Activated naive CD8-positive, alpha-beta T cell (primary cell): ENCODE data around the gene PTPN9.
"Not testable (repeated sequence)": the region's sequence is repeated elsewhere in the genome, so short reads cannot be mapped to it uniquely, and the experiment has no call there.

ENCODE experiments used
- H3K27ac Mint-ChIP-seq: one replicate; pipeline ENCODE4 v1.8.0; 2021; ENCODE audit warnings: mixed read lengths
- H3K27me3 Mint-ChIP-seq: one replicate; pipeline ENCODE4 v1.8.0; 2021; ENCODE audit warnings: mixed read lengths
- H3K36me3 Mint-ChIP-seq: one replicate; pipeline ENCODE4 v1.8.0; 2021; ENCODE audit warnings: mixed read lengths
- H3K4me1 Mint-ChIP-seq: one replicate; pipeline ENCODE4 v1.8.0; 2021; ENCODE audit warnings: low read depth, mixed read lengths
- H3K4me3 Mint-ChIP-seq: one replicate; pipeline ENCODE4 v1.8.0; 2021; ENCODE audit warnings: mild to moderate bottlenecking, mixed read lengths
- H3K9me3 Mint-ChIP-seq: one replicate; pipeline ENCODE4 v1.8.0; 2021; ENCODE audit warnings: low read depth, mixed read lengths

The PTPN9 gene

DNA sequence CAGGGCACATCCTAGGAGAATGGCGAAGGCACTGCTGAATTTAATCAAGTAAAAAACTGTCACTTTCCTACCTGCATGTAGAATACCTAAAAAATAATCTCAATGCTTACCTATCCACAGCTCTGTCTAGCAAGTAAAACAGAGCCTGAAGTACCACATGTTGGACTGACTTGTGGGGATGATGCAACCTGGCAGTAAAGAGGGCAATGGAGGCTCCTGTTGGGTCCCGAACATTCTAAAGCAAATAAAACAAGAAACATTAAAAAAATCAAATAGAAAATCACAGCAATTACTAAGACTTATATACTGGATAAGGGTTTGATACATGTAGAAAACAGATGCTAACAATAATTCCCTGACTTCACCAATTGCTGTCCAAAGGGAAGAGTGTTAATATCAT, 56.1 kb downstream of the PTPN9 start:
- Mint-ChIP-seq H3K27ac (no peak overlapping the region), H3K27me3 (no peaks in the 10 kb centered on the region), H3K4me3 (no peak overlapping the region), H3K4me1 (no peaks in the 10 kb centered on the region), H3K36me3 (peaks cover 8% of the 10 kb centered on the region), H3K9me3 (no peaks in the 10 kb centered on the region)

DNA sequence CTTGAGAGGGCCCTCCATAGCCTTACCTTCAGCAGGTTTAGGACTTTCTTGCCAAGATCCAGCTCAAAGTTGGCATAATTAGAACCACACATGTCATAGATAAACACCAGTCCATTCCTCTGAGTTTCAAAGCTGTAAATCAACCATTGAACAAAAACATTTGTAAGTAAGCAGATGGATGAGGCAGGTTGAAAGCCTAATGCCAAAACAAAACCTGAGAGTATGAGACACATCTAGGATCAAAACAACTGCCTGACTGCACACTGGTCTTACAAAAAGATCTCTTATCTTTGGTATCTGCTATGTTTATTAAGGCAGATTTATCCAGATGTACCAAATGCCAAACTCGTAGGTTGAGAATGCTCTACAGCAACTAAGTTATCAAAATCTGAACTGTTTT, 61.9 kb downstream of the PTPN9 start:
- no peaks in the 10 kb centered on the region for H3K9me3 Mint-ChIP-seq
- peaks cover 3% of the 10 kb centered on the region for H3K36me3 Mint-ChIP-seq
- H3K27me3 Mint-ChIP-seq, result no peaks in the 10 kb centered on the region
- H3K4me1 Mint-ChIP-seq, result no peaks in the 10 kb centered on the region
- H3K27ac Mint-ChIP-seq, result no peak overlapping the region
- H3K4me3 Mint-ChIP-seq, result no peak overlapping the region

DNA sequence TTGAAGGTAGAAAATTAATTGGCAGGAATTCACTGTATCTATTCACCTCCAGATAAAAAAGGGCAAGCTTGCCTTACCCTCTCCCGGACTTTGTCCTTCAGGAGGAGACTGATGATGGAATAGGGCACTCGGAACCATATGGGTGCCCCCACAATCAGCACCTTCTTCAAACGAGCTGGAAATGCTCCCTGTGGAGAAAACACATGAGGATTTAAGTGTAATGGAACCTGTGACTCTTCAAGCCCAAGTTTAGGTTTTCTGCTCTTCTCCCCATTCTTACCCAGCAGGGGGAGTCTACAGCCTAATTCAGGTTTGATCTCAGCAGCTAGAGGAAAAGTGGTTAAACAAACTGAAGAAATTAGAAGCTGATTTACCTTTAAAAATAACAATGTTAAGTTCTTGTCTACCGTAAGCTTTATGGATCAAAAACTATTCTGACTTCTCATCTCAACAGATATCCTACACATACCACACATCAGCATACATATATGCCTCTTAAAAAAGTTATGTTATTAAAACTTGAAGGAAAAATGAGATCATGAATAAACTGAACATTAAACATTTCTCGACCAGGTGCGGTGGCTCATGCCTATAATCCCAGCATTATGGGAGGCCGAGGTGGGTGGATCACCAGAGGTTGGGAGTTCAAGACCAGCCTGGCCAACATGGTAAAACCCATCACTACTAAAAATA, 70.1 kb downstream of the PTPN9 start:
- no peaks in the 10 kb centered on the region for H3K36me3 Mint-ChIP-seq
- no peaks in the 10 kb centered on the region for H3K27me3 Mint-ChIP-seq
- no peak overlapping the region for H3K27ac Mint-ChIP-seq
- peaks cover 2% of the 10 kb centered on the region for H3K4me1 Mint-ChIP-seq
- H3K9me3 Mint-ChIP-seq, result no peaks in the 10 kb centered on the region
- H3K4me3 Mint-ChIP-seq, result no peak overlapping the region

DNA sequence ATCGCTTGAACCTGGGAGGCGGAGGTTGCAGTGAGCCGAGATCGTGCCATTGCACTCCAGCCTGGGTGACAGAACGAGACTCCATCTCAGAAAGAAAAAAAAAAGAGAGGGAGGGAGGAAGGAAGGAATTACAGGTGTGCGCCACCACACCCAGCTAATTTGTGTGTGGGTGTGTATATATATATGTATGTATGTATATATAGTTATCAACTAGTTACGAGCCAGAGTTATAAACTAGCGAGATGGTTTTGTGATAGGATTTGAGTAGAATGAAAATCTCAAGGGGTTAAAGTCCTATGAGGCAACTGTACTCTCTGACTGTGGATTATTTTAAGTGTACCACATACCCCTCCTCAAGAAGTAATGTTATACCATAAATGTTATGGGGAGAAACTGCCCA, 76.8 kb downstream of the PTPN9 start:
- Mint-ChIP-seq H3K4me1 (no peaks in the 10 kb centered on the region), H3K36me3 (peaks cover 7% of the 10 kb centered on the region), H3K27ac (no peak overlapping the region), H3K27me3 (no peaks in the 10 kb centered on the region), H3K4me3 (no peak overlapping the region), H3K9me3 (no peaks in the 10 kb centered on the region)

DNA sequence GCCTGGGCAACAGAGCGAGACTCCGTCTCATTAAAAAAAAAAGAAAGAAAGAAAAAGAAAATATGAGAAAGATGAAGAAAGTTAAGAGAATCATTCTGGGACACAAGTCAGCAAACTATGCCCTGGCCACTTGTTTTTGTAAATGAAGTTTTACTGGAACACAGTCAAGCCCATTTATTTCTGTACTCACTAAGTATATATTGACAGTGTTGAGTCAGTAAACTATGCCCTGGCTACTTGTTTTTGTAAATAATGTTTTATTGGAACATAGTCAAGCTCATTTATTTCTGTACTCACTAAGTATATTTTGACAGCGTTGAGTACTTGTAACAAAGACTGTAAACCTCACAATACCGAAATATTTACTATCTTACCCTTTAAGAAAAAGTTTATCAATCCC, 85.4 kb downstream of the PTPN9 start:
- peaks cover 6% of the 10 kb centered on the region for H3K36me3 Mint-ChIP-seq
- H3K4me3 Mint-ChIP-seq, result no peak overlapping the region
- no peaks in the 10 kb centered on the region for H3K9me3 Mint-ChIP-seq
- H3K27me3 Mint-ChIP-seq, result no peaks in the 10 kb centered on the region
- no peak overlapping the region for H3K27ac Mint-ChIP-seq
- no peaks in the 10 kb centered on the region for H3K4me1 Mint-ChIP-seq

DNA sequence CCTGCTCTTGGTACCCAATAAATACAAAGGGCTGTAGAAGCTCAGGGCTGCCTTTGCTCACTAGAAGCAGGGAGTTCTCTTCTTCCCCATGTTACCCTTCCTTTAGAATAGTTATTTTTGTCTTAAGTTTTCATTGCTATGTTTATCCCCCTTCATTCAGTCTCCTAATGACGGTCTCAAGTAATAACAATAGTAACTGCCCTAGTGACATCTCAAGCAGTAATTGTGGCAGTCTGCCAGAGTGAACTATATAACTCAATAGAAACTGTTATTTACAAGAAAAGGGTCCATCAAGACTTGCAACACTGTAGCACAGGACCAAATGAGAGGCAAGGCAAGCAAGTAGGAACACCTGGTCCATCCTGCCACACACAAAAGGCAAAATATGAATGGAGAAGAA, 95.2 kb downstream of the PTPN9 start:
- H3K4me3 Mint-ChIP-seq, result no peak overlapping the region
- no peaks in the 10 kb centered on the region for H3K9me3 Mint-ChIP-seq
- H3K36me3 Mint-ChIP-seq, result peaks cover 8% of the 10 kb centered on the region

DNA sequence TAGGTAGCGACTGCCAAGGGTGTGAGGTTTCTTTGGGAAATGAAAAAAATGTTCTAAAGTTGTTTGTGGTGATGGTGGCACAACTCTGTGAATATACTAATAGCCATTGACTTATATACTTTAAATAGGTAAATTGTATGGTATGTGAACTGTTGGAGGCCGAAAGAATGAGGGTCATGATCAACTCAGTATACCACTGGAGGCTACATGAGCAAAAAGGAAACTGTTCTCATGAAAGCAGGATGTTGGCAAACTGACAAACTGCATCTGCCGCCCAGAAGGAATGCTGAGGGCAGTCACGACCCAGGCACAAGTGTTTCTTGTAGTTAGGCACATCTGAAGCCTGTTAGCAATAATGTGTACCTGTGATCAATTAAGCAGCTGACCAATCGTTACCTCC, 95.6 kb downstream of the PTPN9 start:
- not testable (repeated sequence) for H3K4me3 Mint-ChIP-seq, H3K27ac Mint-ChIP-seq, H3K4me1 Mint-ChIP-seq, H3K27me3 Mint-ChIP-seq, H3K36me3 Mint-ChIP-seq, H3K9me3 Mint-ChIP-seq

More for the DNA sequence above, 95.2 kb downstream of the PTPN9 start:
- no peaks in the 10 kb centered on the region for H3K27me3 Mint-ChIP-seq
- no peak overlapping the region for H3K27ac Mint-ChIP-seq
- H3K4me1 Mint-ChIP-seq, result no peaks in the 10 kb centered on the region

DNA sequence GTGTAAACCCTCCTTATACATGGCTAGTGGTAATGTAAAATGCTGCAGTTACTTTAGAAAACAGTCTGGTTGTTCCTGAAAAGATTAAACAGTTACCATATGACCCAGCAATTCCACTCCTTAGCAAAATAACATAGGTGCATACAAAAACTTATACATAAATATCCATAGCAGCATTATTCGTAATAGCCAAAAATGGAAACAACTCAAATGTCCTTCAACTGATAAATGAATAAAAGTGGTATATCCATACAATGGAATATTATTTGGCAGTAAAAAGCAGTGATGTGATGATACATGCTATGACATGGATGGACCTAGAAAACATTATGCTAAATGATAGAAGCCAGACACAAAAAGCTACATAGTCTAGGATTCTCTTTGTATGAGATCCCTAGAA, 96.0 kb downstream of the PTPN9 start:
- H3K4me3 Mint-ChIP-seq, result no peak overlapping the region
- H3K27ac Mint-ChIP-seq, result peak overlapping the region; percentile 0
- H3K27me3 Mint-ChIP-seq, result no peaks in the 10 kb centered on the region

DNA sequence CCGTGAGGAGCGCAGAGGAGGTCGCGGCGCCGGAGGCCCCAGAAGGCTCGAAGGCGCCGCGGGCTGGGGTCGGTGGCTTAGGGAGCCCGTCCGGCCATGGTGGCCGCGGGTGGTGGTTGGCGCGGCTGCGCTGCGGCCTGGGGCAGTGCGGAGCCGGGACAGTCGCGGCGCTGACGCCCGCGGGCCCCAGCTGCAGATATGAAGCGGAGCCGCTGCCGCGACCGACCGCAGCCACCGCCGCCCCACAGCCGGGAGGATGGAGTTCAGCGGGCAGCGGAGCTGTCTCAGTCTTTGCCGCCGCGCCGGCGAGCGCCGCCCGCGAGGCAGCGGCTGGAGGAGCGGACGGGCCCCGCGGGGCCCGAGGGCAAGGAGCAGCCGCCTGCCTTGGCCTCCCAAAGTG, 98.7 kb downstream of the PTPN9 start:
- H3K27ac Mint-ChIP-seq, H3K9me3 Mint-ChIP-seq, H3K27me3 Mint-ChIP-seq, H3K4me3 Mint-ChIP-seq, H3K36me3 Mint-ChIP-seq, H3K4me1 Mint-ChIP-seq: not testable (repeated sequence)

More for the DNA sequence above, 96.0 kb downstream of the PTPN9 start:
- H3K36me3 Mint-ChIP-seq, result peaks cover 8% of the 10 kb centered on the region
- H3K9me3 Mint-ChIP-seq, result no peaks in the 10 kb centered on the region
- H3K4me1 Mint-ChIP-seq, result no peaks in the 10 kb centered on the region

DNA sequence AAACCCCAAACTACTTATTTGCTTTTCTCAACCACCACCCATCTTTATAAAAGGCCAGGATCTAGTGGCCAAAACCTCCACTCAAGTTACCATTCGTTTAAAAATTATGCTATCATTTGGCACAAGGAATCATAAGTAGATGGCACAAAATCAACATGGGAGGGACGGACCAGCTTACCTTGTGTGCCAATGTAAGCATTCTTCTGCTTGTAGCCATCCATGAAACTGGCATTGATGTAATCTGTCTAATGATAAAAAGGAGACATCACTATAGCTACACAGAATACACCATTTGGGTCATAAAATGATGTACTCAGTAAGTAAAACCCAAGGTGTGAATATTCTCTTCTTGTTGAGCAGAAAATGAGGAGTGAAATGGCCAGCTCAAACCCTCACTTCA, 99.4 kb downstream of the PTPN9 start:
- Mint-ChIP-seq H3K4me3 (no peak overlapping the region), H3K4me1 (no peaks in the 10 kb centered on the region), H3K27ac (no peak overlapping the region), H3K9me3 (no peaks in the 10 kb centered on the region), H3K27me3 (no peaks in the 10 kb centered on the region), H3K36me3 (peaks cover 10% of the 10 kb centered on the region)

DNA sequence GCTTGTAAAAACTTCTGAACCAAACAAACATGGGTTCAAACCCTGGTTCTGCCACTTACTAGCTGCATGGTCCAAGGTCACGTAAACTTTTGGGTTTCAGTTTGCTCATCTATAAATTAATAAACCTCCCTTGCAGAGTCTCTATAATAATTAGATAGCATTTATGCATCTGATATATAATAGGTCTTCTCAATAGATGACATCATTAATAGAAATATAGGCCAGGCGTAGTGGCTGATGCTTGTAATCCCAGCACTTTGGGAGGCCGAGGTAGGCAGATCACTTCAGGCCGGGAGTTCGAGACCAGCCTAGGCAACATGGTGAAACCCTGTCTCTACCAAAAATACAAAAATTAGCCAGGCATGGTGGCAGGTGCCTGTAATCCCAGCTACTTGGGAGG, 102.0 kb downstream of the PTPN9 start:
- not testable (repeated sequence) for H3K27ac Mint-ChIP-seq, H3K36me3 Mint-ChIP-seq, H3K4me1 Mint-ChIP-seq, H3K4me3 Mint-ChIP-seq, H3K27me3 Mint-ChIP-seq, H3K9me3 Mint-ChIP-seq

DNA sequence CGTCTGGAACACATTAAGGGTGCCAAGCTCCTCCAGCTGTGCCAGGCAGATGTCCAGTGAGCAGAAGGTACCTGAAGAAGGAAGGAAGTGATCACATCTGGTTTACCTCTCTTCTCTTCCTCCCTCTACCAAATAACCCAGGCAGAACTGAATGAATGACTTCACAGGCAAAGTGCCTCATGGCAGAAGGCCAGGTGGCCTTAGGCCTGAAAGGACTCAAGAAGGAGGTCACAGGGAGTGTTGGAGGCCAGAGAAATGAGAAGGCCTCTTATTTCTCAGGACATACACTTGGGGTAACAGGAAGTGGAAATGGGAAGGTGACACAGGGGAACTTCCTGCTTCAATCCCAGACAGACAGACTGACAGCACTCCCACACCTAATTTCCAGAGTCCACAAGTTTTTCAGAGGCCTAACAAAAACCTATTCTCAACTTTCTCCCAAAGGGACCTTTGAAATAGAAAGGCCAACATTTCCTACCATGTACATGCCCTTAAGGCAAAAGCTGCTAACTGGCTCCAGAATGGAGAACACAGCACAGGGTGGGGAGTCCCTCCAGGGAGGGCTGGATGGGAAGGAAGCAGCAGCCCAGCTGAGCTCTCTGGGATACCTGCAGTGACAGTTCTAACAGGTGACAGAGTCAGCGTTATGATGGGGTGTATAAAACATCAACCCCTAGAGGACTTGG, 110.1 kb downstream of the PTPN9 start:
- Mint-ChIP-seq H3K27ac (no peak overlapping the region), H3K27me3 (no peaks in the 10 kb centered on the region), H3K36me3 (peaks cover 6% of the 10 kb centered on the region), H3K9me3 (no peaks in the 10 kb centered on the region), H3K4me1 (no peaks in the 10 kb centered on the region), H3K4me3 (no peak overlapping the region)

DNA sequence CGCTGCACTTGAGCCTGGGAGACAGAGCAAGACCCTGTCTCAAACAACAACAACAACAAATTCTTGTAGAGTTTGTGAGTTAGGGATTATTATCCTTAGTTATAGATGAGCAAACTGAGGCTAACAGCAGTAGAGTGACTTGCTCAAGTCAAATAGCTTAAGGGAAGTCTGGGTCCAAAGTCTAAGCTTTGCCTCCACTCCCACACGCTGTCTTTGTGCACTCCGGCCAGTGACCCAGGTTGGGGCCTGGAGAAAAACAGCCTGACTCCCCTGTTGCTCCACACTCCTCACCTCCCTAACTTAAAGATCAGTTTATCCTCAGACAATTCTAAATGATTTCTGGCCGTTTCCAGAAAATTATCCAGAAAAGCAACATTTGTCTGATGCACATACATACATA, 118.5 kb downstream of the PTPN9 start:
- no peaks in the 10 kb centered on the region for H3K9me3 Mint-ChIP-seq
- H3K36me3 Mint-ChIP-seq, result no peaks in the 10 kb centered on the region
- H3K4me3 Mint-ChIP-seq, result no peak overlapping the region
- peak overlapping the region; percentile 18 for H3K27ac Mint-ChIP-seq
- peaks cover 6% of the 10 kb centered on the region for H3K4me1 Mint-ChIP-seq
- no peaks in the 10 kb centered on the region for H3K27me3 Mint-ChIP-seq

DNA sequence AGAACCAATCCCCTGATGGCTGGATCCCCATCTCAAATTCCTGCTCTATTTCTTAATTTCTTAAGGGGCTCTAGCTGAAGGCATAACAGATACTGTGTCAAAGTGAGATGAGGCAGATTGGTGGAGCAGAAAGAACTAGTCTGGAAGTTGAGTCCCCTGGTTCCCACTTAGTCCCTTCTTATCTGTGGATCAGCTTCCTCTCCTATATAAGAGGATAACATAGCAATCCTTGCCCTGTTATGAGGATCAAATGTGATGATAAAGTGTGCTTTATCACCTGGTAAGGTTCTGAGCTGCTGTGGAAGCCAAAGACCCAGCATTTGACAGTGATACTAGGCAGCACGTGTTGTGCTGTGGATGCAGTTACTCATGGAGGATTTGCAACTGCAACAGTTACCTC, 119.5 kb downstream of the PTPN9 start:
- no peaks in the 10 kb centered on the region for H3K36me3 Mint-ChIP-seq
- H3K4me3 Mint-ChIP-seq, result no peak overlapping the region
- no peak overlapping the region for H3K27ac Mint-ChIP-seq
- peaks cover 6% of the 10 kb centered on the region for H3K4me1 Mint-ChIP-seq
- H3K27me3 Mint-ChIP-seq, result no peaks in the 10 kb centered on the region
- no peaks in the 10 kb centered on the region for H3K9me3 Mint-ChIP-seq

DNA sequence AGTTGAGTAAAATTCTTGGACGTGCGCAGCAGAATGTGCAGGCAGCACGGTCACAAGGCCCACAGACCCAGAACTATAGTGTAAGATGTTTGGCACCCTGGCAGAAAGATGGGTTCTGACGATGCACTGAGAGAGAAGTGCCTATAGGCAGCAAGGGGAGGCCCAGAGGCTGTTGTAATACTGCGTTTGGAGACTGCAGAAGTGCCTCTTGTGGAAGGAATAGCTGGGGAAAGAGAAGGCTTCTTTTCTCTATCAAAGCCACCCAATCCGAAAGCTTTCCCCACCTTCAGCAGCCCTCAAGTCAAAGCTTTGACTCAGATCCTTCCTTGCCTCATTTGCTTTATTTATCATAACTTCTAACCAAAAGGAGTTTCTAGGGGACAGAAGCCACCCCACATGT, 122.4 kb downstream of the PTPN9 start:
- Mint-ChIP-seq H3K9me3 (no peaks in the 10 kb centered on the region), H3K4me3 (peak overlapping the region; percentile 89), H3K4me1 (peaks cover 14% of the 10 kb centered on the region), H3K27ac (no peak overlapping the region), H3K36me3 (no peaks in the 10 kb centered on the region), H3K27me3 (no peaks in the 10 kb centered on the region)

DNA sequence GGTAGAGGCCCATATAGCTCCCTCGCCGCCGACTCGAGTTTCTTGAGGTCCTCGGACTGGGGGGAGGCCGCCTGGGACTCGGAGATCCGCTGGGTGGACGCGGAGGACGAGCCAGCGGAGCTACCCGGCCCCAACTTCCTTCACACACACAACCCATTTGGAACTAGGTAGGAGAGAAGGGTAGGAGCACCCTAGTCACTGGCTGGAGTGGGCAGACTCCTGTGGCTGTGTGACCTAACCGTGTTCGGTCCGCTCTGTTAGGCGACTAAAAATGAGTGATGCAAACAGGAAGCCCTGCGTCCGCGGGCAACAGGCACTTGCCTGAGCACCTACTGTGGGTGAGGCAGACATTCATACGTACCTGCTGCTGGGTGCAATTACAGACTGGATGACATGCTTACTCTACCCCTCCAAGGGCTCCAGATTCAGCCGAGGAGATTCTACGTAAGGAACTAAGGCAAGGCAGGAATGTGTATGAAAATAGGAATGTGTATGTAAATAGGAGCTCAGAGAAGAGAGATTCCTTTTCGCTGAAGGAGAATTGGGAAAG, 123.1 kb downstream of the PTPN9 start:
- Mint-ChIP-seq H3K27ac (peak overlapping the region; percentile 84), H3K4me3 (peak overlapping the region; percentile 89), H3K4me1 (peaks cover 14% of the 10 kb centered on the region), H3K27me3 (no peaks in the 10 kb centered on the region), H3K36me3 (no peaks in the 10 kb centered on the region), H3K9me3 (no peaks in the 10 kb centered on the region)
